VCaP (cell line): ENCODE data around the gene ABCA1.

ENCODE experiments used
- H3K27ac ChIP-seq: fragments of 450-650 bp; 2 replicates; pipeline ENCODE4 v1.5.1; 2017
- TF ChIP-seq, protein P1 (sequence below): fragments of 450-650 bp; conservative IDR thresholded peaks from 2 replicates; pipeline ENCODE4 v1.5.1; 2017; ENCODE audit warnings: mild to moderate bottlenecking, moderate library complexity

The ABCA1 gene

GRCh38 chr9:104971511-104971910 is 43.6 kb upstream of the ABCA1 start:
- H3K27ac ChIP-seq: no peak overlapping the region
- TF ChIP-seq, protein P1, sequence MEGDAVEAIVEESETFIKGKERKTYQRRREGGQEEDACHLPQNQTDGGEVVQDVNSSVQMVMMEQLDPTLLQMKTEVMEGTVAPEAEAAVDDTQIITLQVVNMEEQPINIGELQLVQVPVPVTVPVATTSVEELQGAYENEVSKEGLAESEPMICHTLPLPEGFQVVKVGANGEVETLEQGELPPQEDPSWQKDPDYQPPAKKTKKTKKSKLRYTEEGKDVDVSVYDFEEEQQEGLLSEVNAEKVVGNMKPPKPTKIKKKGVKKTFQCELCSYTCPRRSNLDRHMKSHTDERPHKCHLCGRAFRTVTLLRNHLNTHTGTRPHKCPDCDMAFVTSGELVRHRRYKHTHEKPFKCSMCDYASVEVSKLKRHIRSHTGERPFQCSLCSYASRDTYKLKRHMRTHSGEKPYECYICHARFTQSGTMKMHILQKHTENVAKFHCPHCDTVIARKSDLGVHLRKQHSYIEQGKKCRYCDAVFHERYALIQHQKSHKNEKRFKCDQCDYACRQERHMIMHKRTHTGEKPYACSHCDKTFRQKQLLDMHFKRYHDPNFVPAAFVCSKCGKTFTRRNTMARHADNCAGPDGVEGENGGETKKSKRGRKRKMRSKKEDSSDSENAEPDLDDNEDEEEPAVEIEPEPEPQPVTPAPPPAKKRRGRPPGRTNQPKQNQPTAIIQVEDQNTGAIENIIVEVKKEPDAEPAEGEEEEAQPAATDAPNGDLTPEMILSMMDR: no peak

DNA sequence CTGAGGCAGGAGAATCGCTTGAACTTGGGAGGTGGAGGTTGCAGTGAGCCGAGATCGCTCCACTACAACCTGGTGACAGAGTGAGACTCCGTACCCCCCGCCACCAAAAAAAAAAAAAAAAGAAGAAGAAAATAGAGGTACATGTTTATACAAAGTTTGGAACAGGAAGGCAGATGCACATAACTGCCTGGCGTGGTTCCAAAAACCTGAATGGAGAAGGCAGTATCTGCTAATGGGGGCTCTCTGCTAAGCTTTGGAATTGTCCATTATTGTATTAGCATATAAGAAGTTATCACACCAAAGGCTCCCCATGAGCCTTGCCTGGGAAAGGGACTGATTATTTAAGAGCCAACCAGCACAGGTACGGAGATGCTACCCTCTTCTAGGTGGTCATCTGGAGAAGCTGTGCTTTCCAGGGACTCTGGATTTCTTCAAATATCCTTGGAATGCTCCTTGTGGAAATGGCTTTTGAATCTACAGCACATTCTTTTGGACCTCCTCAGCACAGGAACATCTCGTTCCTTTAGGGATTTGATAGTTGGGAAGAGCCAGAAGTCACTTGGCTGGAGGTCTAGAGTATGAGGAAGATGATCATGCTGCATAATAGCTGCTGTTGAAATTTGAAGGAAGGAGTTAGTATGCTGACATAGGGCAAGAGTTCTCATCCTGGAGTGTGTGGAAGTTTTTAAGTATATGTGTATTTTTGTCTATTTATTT is 42.5 kb upstream of the ABCA1 start:
- TF ChIP-seq, protein P1: no peak
- no peak overlapping the region for H3K27ac ChIP-seq

DNA sequence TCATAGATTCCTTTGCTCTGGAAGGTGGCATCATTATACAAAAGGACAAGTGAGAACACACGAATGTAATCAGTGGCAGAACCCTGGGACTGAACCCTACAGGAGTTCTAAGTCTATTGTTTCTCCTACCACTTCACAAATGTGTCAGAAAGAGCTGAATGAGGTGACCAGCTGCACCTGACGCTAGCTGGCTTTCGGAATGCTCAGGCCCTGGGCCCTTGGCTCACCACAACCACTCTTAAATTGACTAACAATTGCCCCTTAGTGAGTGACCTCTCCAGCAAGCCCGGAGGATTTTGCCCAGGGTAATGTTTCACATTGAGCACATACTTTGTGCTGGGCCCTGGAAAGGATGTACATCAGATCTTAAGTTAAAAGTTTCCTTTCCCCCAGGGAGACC is 41.2 kb upstream of the ABCA1 start:
- TF ChIP-seq, protein P1: no peak
- peak overlapping the region; percentile 48; the same call in 1 of the 2 replicates for H3K27ac ChIP-seq

GRCh38 chr9:104968025-104968982 is 40.3 kb upstream of the ABCA1 start:
- TF ChIP-seq, protein P1: no peak
- peak overlapping the region; percentile 48; the same call in 1 of the 2 replicates for H3K27ac ChIP-seq

GRCh38 chr9:104963076-104963475 is 35.1 kb upstream of the ABCA1 start:
- TF ChIP-seq, protein P1: no peak

GRCh38 chr9:104961701-104962359 is 33.9 kb upstream of the ABCA1 start:
- no peak overlapping the region for H3K27ac ChIP-seq
- TF ChIP-seq, protein P1: no peak

More at GRCh38 chr9:104963076-104963475, 35.1 kb upstream of the ABCA1 start:
- no peak overlapping the region for H3K27ac ChIP-seq

DNA sequence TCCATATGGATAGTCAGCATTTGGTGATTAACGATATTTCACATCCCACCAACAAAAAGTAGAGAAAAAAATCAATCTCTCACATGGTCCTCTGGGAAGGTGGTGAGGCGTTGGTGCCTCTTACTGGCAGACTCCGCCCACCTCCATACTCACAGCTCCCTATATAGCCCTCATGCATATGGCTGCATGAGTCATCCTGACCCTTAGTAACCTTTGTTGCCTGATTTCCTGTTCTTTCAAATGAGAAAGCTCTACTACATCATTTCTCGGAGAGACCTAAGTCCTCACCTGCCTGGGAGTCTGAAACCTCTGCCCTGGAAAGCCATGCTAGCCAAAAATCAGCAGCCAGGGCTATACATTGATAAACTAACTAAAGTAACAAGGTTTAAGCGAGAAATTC is 33.3 kb upstream of the ABCA1 start:
- TF ChIP-seq, protein P1: no peak
- no peak overlapping the region for H3K27ac ChIP-seq
